ENCODE data around the gene APOL2.

DNA sequence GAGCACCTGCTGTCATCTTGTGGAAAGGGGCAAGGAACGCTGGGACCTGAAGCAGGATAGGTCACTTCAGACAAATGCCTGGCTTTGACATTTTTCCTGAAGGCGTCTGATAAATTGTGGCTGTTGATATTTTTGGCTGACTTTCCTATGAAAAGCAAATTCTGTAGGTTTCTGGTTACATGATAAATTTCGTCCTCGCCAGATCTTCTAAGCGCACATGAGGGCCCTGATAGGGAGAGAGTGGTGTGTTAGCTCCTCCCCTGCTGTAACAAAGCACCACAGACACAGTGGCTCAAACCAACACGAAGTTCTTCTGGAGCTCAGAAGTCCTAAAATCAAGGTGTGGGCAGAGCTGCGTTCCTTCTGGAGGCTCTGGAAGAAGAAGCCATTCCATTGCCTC, 57.3 kb downstream of the APOL2 start:
- TF ChIP-seq, protein P1, sequence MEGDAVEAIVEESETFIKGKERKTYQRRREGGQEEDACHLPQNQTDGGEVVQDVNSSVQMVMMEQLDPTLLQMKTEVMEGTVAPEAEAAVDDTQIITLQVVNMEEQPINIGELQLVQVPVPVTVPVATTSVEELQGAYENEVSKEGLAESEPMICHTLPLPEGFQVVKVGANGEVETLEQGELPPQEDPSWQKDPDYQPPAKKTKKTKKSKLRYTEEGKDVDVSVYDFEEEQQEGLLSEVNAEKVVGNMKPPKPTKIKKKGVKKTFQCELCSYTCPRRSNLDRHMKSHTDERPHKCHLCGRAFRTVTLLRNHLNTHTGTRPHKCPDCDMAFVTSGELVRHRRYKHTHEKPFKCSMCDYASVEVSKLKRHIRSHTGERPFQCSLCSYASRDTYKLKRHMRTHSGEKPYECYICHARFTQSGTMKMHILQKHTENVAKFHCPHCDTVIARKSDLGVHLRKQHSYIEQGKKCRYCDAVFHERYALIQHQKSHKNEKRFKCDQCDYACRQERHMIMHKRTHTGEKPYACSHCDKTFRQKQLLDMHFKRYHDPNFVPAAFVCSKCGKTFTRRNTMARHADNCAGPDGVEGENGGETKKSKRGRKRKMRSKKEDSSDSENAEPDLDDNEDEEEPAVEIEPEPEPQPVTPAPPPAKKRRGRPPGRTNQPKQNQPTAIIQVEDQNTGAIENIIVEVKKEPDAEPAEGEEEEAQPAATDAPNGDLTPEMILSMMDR (IDR thresholded peaks at IDR 0.05) = no peak
- TF ChIP-seq EZH2phosphoT487 (IDR thresholded peaks at IDR 0.05) = no peak
- TF ChIP-seq EZH2 (IDR thresholded peaks at IDR 0.05) = no peak

Data from neural progenitor cell (in vitro differentiated cells).